BJ (cell line): ENCODE data around the gene SMARCA2. TPM values are rescaled to one million over a fixed set of nuclear protein-coding genes. Genes with fewer than 3 reads are reported as not detected.

Experiments used
- CTCF ChIA-PET: fragments of 350-600 bp; formaldehyde crosslinking; extraction: SDS; loops from one replicate; lab custom pipeline; 2021; ENCODE audit warnings: antibody characterized with exemption, inconsistent platforms; lab: Yijun Ruan, JAX
- POLR2A ChIA-PET: fragments of 300-600 bp; sonication (Branson Sonifier 250); formaldehyde crosslinking; extraction: SDS; loops from one replicate; lab custom pipeline; 2021; ENCODE audit warnings: antibody characterized with exemption; lab: Charles Lee
- DNase-seq: peaks from one replicate; pipeline ENCODE4 v3.0.0-alpha.2; 2011; ENCODE audit warnings: low read depth
- H3K27me3 ChIP-seq: 2 replicates; pipeline ENCODE4 v1.6.0; 2011; ENCODE audit warnings: low read length; ENCODE audit not compliant: control insufficient read depth, insufficient read depth
- H3K36me3 ChIP-seq: 2 replicates; pipeline ENCODE4 v1.5.1; 2011; ENCODE audit warnings: low read length; ENCODE audit not compliant: control insufficient read depth, insufficient read depth
- H3K4me3 ChIP-seq: 2 replicates; pipeline ENCODE4 v1.5.1; 2011; ENCODE audit warnings: low read depth, mild to moderate bottlenecking, control low read depth, low read length
- CTCF ChIP-seq: IDR thresholded peaks from 2 replicates; pipeline ENCODE4 v1.5.1; 2011; ENCODE audit warnings: low read depth, mild to moderate bottlenecking, control low read depth, inconsistent platforms, low read length, moderate library complexity; ENCODE audit not compliant: insufficient read depth
- polyA plus RNA-seq: library from polyadenylated mRNA; depleted of rRNA; stranded (reverse); fragments of >200 nt; gene quantifications from 2 replicates; pipeline ENCODE4 v1.2.3, GENCODE V29; 2011

SMARCA2 gene
- polyA plus RNA-seq, 1 experiment: 67.4 TPM

DNA sequence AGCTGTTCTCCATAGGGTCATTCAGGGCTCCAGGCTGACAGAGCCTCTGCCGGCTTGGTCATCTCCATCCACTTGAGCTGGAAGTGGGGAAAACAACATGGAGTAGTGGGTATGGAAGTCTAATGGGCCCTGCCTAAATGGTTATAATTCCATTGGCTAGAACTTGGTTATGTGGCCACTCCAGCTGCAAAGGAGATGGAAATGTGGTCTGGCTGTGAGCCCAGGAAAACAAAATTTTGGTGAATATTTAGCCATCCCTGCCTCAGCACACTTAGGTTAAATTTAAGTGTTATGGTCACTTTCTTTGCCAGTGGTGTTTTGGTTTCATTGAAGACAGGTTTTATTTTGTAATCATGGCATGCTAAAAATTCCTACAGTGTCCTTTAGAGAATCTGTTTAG, 112.3 kb downstream of the SMARCA2 start:
- ChIA-PET POLR2A (no interaction called here), CTCF (interaction anchor here (0.9 to 1.3 kb wide), 2 partner anchors 8 to 709 kb away, joined by 3 to 4 read pairs; no protein-coding TSS in a partner anchor)
- H3K27me3 ChIP-seq: no peaks in the 10 kb centered on the region
- H3K4me3 ChIP-seq: no peak overlapping the region
- no peak for TF ChIP-seq CTCF
- peaks cover 7% of the 10 kb centered on the region for H3K36me3 ChIP-seq
- DNase-seq: peak; percentile 61

GRCh38 chr9:2128141-2128540, 113.0 kb downstream of the SMARCA2 start:
- ChIA-PET POLR2A (no interaction called here), CTCF (interaction anchor here (0.9 to 1.8 kb wide), 2 partner anchors 600 to 709 kb away, joined by 3 to 6 read pairs; no protein-coding TSS in a partner anchor)
- no peaks in the 10 kb centered on the region for H3K27me3 ChIP-seq

DNA sequence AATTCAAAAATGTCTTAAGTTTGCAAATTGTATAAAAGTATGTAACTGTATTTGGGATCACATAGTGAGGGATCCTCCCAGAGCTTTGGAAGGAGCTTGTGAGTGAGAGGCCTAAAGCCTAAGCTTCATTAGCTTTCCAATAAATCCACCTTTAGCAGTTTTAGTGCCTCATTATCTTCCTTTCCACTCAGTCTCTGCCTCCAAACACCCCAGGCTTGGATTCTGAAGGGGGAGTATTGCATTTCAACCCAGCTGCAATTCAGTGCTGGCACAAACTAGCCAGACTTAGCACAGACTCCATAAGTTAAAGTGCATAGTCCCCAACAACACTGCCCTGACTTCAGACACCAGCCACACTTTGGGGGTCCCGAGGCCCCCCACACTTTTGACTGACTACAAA, 113.5 kb downstream of the SMARCA2 start:
- POLR2A ChIA-PET: no interaction called here
- TF ChIP-seq CTCF: no peak
- H3K36me3 ChIP-seq: peaks cover 7% of the 10 kb centered on the region
- no peak for DNase-seq
- CTCF ChIA-PET: interaction anchor here (1.8 kb wide), 1 partner anchor 599 kb away, joined by 6 read pairs; no protein-coding TSS in a partner anchor
- H3K4me3 ChIP-seq: no peak overlapping the region
- H3K27me3 ChIP-seq: no peaks in the 10 kb centered on the region

More at GRCh38 chr9:2128141-2128540, 113.0 kb downstream of the SMARCA2 start:
- DNase-seq: no peak
- no peak for TF ChIP-seq CTCF
- Histone ChIP-seq H3K36me3 (peaks cover 7% of the 10 kb centered on the region), H3K4me3 (no peak overlapping the region)

DNA sequence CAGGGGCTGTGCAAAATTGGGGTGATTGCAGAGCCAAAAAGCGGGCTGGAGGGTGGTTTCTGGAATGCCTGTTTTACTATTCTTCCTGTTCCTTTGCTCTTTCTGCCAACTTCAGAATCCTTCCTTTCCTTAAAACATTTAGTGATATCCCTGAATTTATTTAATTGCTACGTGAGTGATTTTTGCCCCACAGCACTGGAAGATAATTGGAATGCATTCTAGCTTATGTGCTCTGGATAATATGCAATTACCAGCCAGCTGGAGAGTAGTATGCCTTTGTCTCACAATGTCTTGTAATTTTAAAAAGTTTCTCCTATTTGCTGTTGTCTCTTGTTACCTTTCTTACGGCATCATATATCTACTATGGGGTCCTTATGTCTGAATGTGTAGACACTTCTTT, 115.8 kb downstream of the SMARCA2 start:
- no peaks in the 10 kb centered on the region for H3K27me3 ChIP-seq
- TF ChIP-seq CTCF: no peak
- H3K4me3 ChIP-seq: no peak overlapping the region
- ChIA-PET POLR2A (no interaction called here), CTCF (interaction anchor here (1.6 to 1.8 kb wide), 2 partner anchors 10 to 597 kb away, joined by 5 to 6 read pairs; no protein-coding TSS in a partner anchor)
- DNase-seq: no peak
- peaks cover 3% of the 10 kb centered on the region for H3K36me3 ChIP-seq

DNA sequence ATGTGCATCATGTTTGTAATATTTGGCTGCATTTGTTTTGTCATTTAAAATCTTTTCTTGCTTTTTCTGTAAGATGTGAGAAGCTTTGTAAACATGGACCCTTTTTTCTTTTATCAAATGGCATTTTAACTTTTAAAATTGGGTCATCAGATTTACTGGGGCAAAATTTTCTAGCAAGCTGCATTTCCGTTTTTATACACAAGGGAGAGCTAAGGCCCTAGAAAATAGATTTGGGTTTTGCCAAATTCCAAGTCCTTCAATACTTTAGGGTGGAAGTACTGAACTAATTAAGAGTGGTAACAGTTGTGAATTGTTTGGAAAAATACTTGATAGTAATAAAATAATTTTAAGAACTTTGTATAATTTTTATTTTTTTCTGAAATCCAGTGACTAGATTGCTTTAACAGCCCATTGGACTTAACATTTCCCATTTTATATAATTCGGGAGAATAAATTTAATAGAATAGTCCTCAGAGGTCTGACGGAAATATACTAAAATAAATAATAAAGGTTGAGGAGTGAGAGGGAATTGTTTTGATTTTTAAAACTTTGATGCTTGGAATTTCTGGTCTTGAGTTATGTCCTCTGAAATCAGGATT, 117.4 kb downstream of the SMARCA2 start:
- Histone ChIP-seq H3K36me3 (peaks cover 3% of the 10 kb centered on the region), H3K27me3 (no peaks in the 10 kb centered on the region), H3K4me3 (no peak overlapping the region)
- CTCF ChIA-PET: interaction anchor here (0.7 to 2.5 kb wide), 18 partner anchors 9 to 705 kb away, joined by 3 to 8 read pairs (median 4); no protein-coding TSS in a partner anchor
- TF ChIP-seq CTCF: peak; percentile 70
- POLR2A ChIA-PET: no interaction called here
- no peak for DNase-seq
